ENCODE measurements around the gene BBS7.

GRCh38 chr4:121786221-121786620 lies 84.1 kb downstream of the BBS7 start:
- TF ChIP-seq, protein P1, sequence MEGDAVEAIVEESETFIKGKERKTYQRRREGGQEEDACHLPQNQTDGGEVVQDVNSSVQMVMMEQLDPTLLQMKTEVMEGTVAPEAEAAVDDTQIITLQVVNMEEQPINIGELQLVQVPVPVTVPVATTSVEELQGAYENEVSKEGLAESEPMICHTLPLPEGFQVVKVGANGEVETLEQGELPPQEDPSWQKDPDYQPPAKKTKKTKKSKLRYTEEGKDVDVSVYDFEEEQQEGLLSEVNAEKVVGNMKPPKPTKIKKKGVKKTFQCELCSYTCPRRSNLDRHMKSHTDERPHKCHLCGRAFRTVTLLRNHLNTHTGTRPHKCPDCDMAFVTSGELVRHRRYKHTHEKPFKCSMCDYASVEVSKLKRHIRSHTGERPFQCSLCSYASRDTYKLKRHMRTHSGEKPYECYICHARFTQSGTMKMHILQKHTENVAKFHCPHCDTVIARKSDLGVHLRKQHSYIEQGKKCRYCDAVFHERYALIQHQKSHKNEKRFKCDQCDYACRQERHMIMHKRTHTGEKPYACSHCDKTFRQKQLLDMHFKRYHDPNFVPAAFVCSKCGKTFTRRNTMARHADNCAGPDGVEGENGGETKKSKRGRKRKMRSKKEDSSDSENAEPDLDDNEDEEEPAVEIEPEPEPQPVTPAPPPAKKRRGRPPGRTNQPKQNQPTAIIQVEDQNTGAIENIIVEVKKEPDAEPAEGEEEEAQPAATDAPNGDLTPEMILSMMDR (IDR thresholded peaks at IDR 0.05), result no peak
- TF ChIP-seq POLR2A (IDR thresholded peaks at IDR 0.05) (no peak), POLR2AphosphoS5 (IDR thresholded peaks at IDR 0.05) (no peak)
